Measurements from ENCODE around the gene MAP3K3. TPM values are rescaled to one million over a fixed set of nuclear protein-coding genes. Genes with fewer than 3 reads are reported as not detected.

Gene MAP3K3
- total and polyA plus RNA-seq, 9 of the 15 experiments (the other 6 are each of a cell fraction or from before 2014, with no cell fraction given), result 0.69 to 16.5 (median 12.1) TPM

DNA sequence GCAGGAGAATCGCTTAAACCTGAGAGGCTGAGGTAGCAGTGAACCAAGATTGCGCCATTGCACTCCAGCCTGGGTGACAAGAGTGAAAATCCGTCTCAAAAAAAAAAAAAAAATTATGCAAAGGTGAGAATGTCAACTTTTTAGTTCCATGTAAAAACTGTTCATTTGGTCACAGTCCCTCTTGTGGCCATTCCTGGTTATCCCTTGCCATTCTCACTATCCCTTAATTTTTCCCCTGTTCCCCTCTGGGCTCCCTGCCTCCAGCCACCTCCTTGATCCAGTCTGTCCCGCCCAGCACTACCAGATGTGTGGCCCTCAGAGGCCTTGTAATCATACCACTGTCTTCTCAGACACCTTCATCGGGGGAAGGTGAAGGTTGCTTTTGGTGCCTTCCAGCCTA is 48.6 kb upstream of the MAP3K3 start:
- no peak overlapping the region for H2AFZ ChIP-seq (ENCODE audit: low read depth, low read length)
- no peaks in the 10 kb centered on the region for H3K27me3 ChIP-seq (ENCODE audit: control insufficient read depth in 2 of 2, insufficient read depth in 2 of 2, low read length in 2 of 2)
- intact Hi-C loops (cut with micrococcal nuclease), result no loop called here
- no TSS peak for BruUV-seq (replicated peaks)
- H4K20me1 ChIP-seq (replicated peaks; ENCODE audit: control insufficient read depth, insufficient read depth, low read length), result peaks cover 15% of the 10 kb centered on the region
- FAIRE-seq, result peak; percentile 15
- no peak overlapping the region for H3K27ac ChIP-seq (ENCODE audit: extremely low read depth, low read depth, low read length)
- WGBS (ENCODE audit: insufficient coverage, low coverage, missing lambda C conversion rate), result 94% methylated on average over 4 of the region's 5 CpGs
- peaks cover 5% of the 10 kb centered on the region in 2 experiments; a peak in 2 of 5 replicates for H3K4me1 ChIP-seq (replicated peaks in 1 of 2; ENCODE audit: control insufficient read depth in 2 of 2, insufficient read depth in 2 of 2, low read length in 2 of 2)
- ChIA-PET CTCF (ENCODE audit: low intra/inter-chr PET ratio) (interaction anchor here (0.6 to 0.8 kb wide), 2 partner anchors 148 to 149 kb away, joined by 3 to 5 read pairs; no protein-coding TSS in a partner anchor), POLR2A (no interaction called here)
- H3K4me3 ChIP-seq, result no peak overlapping the region
- H3K9ac ChIP-seq (ENCODE audit: insufficient read depth in 1 of 2, low read depth in 2 of 2, low read length in 2 of 2), result 0 out of 4 replicates have a peak overlapping the region, but pooled peaks of 1 of the 2 experiments have one; percentile 11
- peaks cover 76% of the 10 kb centered on the region for H3K79me2 ChIP-seq (ENCODE audit: control insufficient read depth, insufficient read depth, low read length)
- peaks cover 29% of the 10 kb centered on the region for H3K36me3 ChIP-seq (ENCODE audit: control insufficient read depth, insufficient read depth, low read length)
- no peaks in the 10 kb centered on the region for H3K9me3 ChIP-seq (replicated peaks; ENCODE audit: control insufficient read depth, insufficient read depth, low read depth, low read length)
- H3K4me2 ChIP-seq (ENCODE audit: insufficient read depth, low read length), result no peak overlapping the region
- DNase-seq (ENCODE audit: extremely low read depth in 1 of 4, low spot score in 3 of 4), result peak in 2 of 4 experiments; percentile 34 to 37
- H3K9me1 ChIP-seq (ENCODE audit: control insufficient read depth, insufficient read depth, low read length), result peaks cover 4% of the 10 kb centered on the region
- no peak for ATAC-seq
- in situ Hi-C loops (cut with MboI), result no loop called here
- TF ChIP-seq HNRNPLL (IDR thresholded peaks at IDR 0.05; ENCODE audit: low read depth, low read length, poor library complexity, severe bottlenecking), result no peak
- peak in 1 of 2 experiments; percentile 10; a peak in 1 of 4 replicates for TF ChIP-seq RAD21 (CRISPR knock-in tag; conservative IDR thresholded peaks at IDR 0.05 in 1 of 2, IDR thresholded peaks at IDR 0.05 in 1 of 2)
- TF ChIP-seq, protein P1, sequence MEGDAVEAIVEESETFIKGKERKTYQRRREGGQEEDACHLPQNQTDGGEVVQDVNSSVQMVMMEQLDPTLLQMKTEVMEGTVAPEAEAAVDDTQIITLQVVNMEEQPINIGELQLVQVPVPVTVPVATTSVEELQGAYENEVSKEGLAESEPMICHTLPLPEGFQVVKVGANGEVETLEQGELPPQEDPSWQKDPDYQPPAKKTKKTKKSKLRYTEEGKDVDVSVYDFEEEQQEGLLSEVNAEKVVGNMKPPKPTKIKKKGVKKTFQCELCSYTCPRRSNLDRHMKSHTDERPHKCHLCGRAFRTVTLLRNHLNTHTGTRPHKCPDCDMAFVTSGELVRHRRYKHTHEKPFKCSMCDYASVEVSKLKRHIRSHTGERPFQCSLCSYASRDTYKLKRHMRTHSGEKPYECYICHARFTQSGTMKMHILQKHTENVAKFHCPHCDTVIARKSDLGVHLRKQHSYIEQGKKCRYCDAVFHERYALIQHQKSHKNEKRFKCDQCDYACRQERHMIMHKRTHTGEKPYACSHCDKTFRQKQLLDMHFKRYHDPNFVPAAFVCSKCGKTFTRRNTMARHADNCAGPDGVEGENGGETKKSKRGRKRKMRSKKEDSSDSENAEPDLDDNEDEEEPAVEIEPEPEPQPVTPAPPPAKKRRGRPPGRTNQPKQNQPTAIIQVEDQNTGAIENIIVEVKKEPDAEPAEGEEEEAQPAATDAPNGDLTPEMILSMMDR (IDR thresholded peaks at IDR 0.05 in 2 of 3, conservative IDR thresholded peaks at IDR 0.05 in 1 of 3; ENCODE audit: insufficient read depth in 2 of 3, low read depth in 1 of 3, low read length in 3 of 3), result peak; percentile 30 to 38 (median 31); a peak in 3 of 6 replicates
